Activated CD8-positive, alpha-beta memory T cell treated with anti-CD3 and anti-CD28 coated beads for 48 hours (primary cell): ENCODE measurements around the gene MGLL.

Experiments
- DNase-seq, 3 experiments: peaks; one replicate each; pipeline ENCODE4 v3.0.0-alpha.2; 2020; ENCODE audit warnings: low read depth in 2 of 3, low spot score in 2 of 3

MGLL gene

GRCh38 chr3:127729556-127730056 lies 92.7 kb downstream of the MGLL start:
- DNase-seq: no peak

GRCh38 chr3:127728417-127729015 lies 93.8 kb downstream of the MGLL start:
- DNase-seq: no peak

- no peak for DNase-seq
Observed at GRCh38 chr3:127726894-127727293, 95.4 kb downstream of the MGLL start.

- no peak for DNase-seq
Observed at GRCh38 chr3:127723011-127723567, 99.2 kb downstream of the MGLL start.

GRCh38 chr3:127722091-127722784 lies 100.1 kb downstream of the MGLL start:
- DNase-seq: no peak

- DNase-seq: no peak
Observed at GRCh38 chr3:127720985-127721935, 101.1 kb downstream of the MGLL start.

GRCh38 chr3:127720161-127720823 lies 102.0 kb downstream of the MGLL start:
- DNase-seq: no peak

GRCh38 chr3:127719369-127719768 lies 102.9 kb downstream of the MGLL start:
- no peak for DNase-seq

- DNase-seq: no peak
Observed at GRCh38 chr3:127718916-127719290, 103.4 kb downstream of the MGLL start.

- DNase-seq: no peak
Observed at GRCh38 chr3:127718245-127718915, 103.9 kb downstream of the MGLL start.

GRCh38 chr3:127717357-127718244 lies 104.7 kb downstream of the MGLL start:
- no peak for DNase-seq

- DNase-seq: no peak
Observed at GRCh38 chr3:127716384-127716783, 105.9 kb downstream of the MGLL start.

GRCh38 chr3:127715532-127715931 lies 106.8 kb downstream of the MGLL start:
- no peak for DNase-seq

- DNase-seq: no peak
Observed at GRCh38 chr3:127714866-127715265, 107.4 kb downstream of the MGLL start.

- no peak for DNase-seq
Observed at GRCh38 chr3:127714125-127714571, 108.2 kb downstream of the MGLL start.

- no peak for DNase-seq
Observed at GRCh38 chr3:127712881-127713771, 109.2 kb downstream of the MGLL start.

- DNase-seq: no peak
Observed at GRCh38 chr3:127712461-127712860, 109.9 kb downstream of the MGLL start.

GRCh38 chr3:127711896-127712295 lies 110.4 kb downstream of the MGLL start:
- no peak for DNase-seq
